Endothelial cell of umbilical vein (primary cell): ENCODE data around the gene THSD8. TPM values are rescaled to one million over a fixed set of nuclear protein-coding genes. Genes with fewer than 3 reads are reported as not detected.

ENCODE experiments used
- BruUV-seq: library from RNA; stranded (reverse); fragments of 400-500 nt; replicated peaks from 2 replicates; lab custom pipeline; 2021; lab: Mats Ljungman, UMichigan
- CTCF ChIA-PET: fragments of 300-600, 350-600 bp; sonication (Branson Sonifier 250); formaldehyde crosslinking; loops from one replicate; lab custom pipeline; 2021; ENCODE audit warnings: antibody characterized with exemption, inconsistent platforms; lab: Charles Lee
- POLR2A ChIA-PET: fragments of 300-600, 350-600 bp; sonication (Branson Sonifier 250); formaldehyde crosslinking; loops from one replicate; lab custom pipeline; 2021; ENCODE audit warnings: antibody characterized with exemption, inconsistent platforms; lab: Charles Lee
- DNase-seq: peaks from one replicate; pipeline ENCODE4 v3.0.0-alpha.2; 2011; ENCODE audit warnings: low read depth, low spot score
- FAIRE-seq: peaks from 2 replicates; lab custom pipeline; 2011; peaks lifted over from hg19 to GRCh38; lab: Jason Lieb, UNC
- H2AFZ ChIP-seq: 2 replicates; pipeline ENCODE4 v1.6.0; 2012; ENCODE audit warnings: low read depth, low read length, control low read depth, inconsistent platforms
- H3K27ac ChIP-seq: 2 replicates; pipeline ENCODE4 v1.5.1; 2011; ENCODE audit warnings: low read depth, mild to moderate bottlenecking, control low read depth, low read length, moderate library complexity; ENCODE audit not compliant: insufficient read depth
- H3K27me3 ChIP-seq, 2 experiments: 2 replicates each; pipeline versions ENCODE4 v1.6.0 to v1.6.1; 2011; ENCODE audit warnings: low read length in 2 of 2, mixed read lengths in 1 of 2; ENCODE audit not compliant: control insufficient read depth in 2 of 2, insufficient read depth in 2 of 2
- H3K36me3 ChIP-seq, 2 experiments: 2 replicates in 1 of 2; 3 replicates in 1 of 2; pipeline ENCODE4 v1.5.1; 2011; ENCODE audit warnings: low read length in 2 of 2, mild to moderate bottlenecking in 1 of 2, moderate library complexity in 1 of 2; ENCODE audit not compliant: control insufficient read depth in 2 of 2, insufficient read depth in 2 of 2; ENCODE audit errors: extremely low read depth in 1 of 2
- H3K4me1 ChIP-seq: 3 replicates; pipeline ENCODE4 v1.5.1; 2011; ENCODE audit warnings: mild to moderate bottlenecking, low read length; ENCODE audit not compliant: control insufficient read depth, insufficient read depth; ENCODE audit errors: extremely low read depth
- H3K4me2 ChIP-seq: 2 replicates; pipeline ENCODE4 v1.6.1; 2011; ENCODE audit warnings: low read length, control low read depth, mixed read lengths; ENCODE audit not compliant: insufficient read depth
- H3K4me3 ChIP-seq, 3 experiments: fragments of 200-600 bp in 1 of 3; sonication (generic), shearing (Covaris generic) in 1 of 3; replicated peaks in 1 of 3; 2 replicates each; pipeline ENCODE4 v1.5.1; 2011 to 2016; ENCODE audit warnings: control low read depth in 3 of 3, low read length in 3 of 3, mild to moderate bottlenecking in 2 of 3, inconsistent platforms in 1 of 3, low read depth in 1 of 3, moderate library complexity in 1 of 3; ENCODE audit not compliant: insufficient read depth in 1 of 3
- H3K79me2 ChIP-seq: 2 replicates; pipeline ENCODE4 v1.6.0; 2012; ENCODE audit warnings: low read length, inconsistent platforms; ENCODE audit not compliant: control insufficient read depth, insufficient read depth
- H3K9ac ChIP-seq: replicated peaks from 2 replicates; pipeline ENCODE3; 2011; ENCODE audit warnings: low read length, control low read depth; ENCODE audit not compliant: insufficient read depth; ENCODE audit errors: extremely low read depth
- H3K9me1 ChIP-seq: replicated peaks from 3 replicates; pipeline ENCODE4 v1.6.0; 2011; ENCODE audit warnings: mild to moderate bottlenecking, low read length; ENCODE audit not compliant: control insufficient read depth, insufficient read depth; ENCODE audit errors: extremely low read depth
- H3K9me3 ChIP-seq: replicated peaks from 2 replicates; pipeline ENCODE4 v1.5.1; 2012; ENCODE audit warnings: low read length, inconsistent platforms; ENCODE audit not compliant: control insufficient read depth, insufficient read depth
- H4K20me1 ChIP-seq: replicated peaks from 2 replicates; pipeline ENCODE3; 2011; ENCODE audit warnings: mild to moderate bottlenecking, low read length; ENCODE audit not compliant: control insufficient read depth, insufficient read depth; ENCODE audit errors: extremely low read depth
- EZH2 ChIP-seq: IDR thresholded peaks from 2 replicates; pipeline ENCODE4 v1.6.1; 2012; ENCODE audit warnings: borderline replicate concordance, low read depth, mild to moderate bottlenecking, moderate library complexity, low read length, inconsistent platforms; ENCODE audit not compliant: severe bottlenecking
- FOS ChIP-seq: IDR thresholded peaks from 2 replicates; pipeline ENCODE4 v1.6.1; 2011; ENCODE audit warnings: mild to moderate bottlenecking, low read length, moderate library complexity, borderline replicate concordance; ENCODE audit not compliant: insufficient read depth
- GATA2 ChIP-seq: IDR thresholded peaks from 2 replicates; pipeline ENCODE4 v1.7.0; 2011; ENCODE audit warnings: low read depth, mild to moderate bottlenecking, moderate library complexity, mixed read lengths, low read length; ENCODE audit not compliant: insufficient read length, insufficient read depth
- JUN ChIP-seq: IDR thresholded peaks from 2 replicates; pipeline ENCODE4 v1.6.1; 2011; ENCODE audit warnings: borderline replicate concordance, low read depth; ENCODE audit not compliant: insufficient read length, insufficient read depth
- MYC ChIP-seq: IDR thresholded peaks from one replicate; pipeline ENCODE4 v1.6.1; 2011; ENCODE audit warnings: mild to moderate bottlenecking, low read depth, low read length
- POLR2A ChIP-seq: IDR thresholded peaks from 2 replicates; pipeline ENCODE4 v1.6.1; 2012; ENCODE audit warnings: low read depth, mild to moderate bottlenecking, control low read depth, low read length
- POLR2AphosphoS5 ChIP-seq: IDR thresholded peaks from 2 replicates; pipeline ENCODE4 v1.6.1; 2012; ENCODE audit warnings: low read depth, mild to moderate bottlenecking, control low read depth, low read length, moderate library complexity; ENCODE audit not compliant: insufficient read depth
- dilution Hi-C: fragments of 300-500 bp; cut with MboI; formaldehyde crosslinking; loops from one replicate; pipeline ENCODE4 v1.15.0; 2019; ENCODE audit warnings: low sequenced_read_pairs; ENCODE audit not compliant: extremely low pct_ligation_motif_present
- intact Hi-C: fragments of 100-400 bp; cut with micrococcal nuclease; formaldehyde crosslinking; loops from one replicate; pipeline ENCODE4 v1.10.0; 2022
- polyA plus RNA-seq, 4 experiments: library from polyadenylated mRNA; depleted of rRNA in 3 of 4; stranded (reverse) in 3 of 4; unstranded in 1 of 4; fragments of >200 nt; gene quantifications; 2 replicates each; pipeline versions ENCODE4 v1.2.1 to v1.2.3, GENCODE V29; 2011 to 2012; ENCODE audit warnings: missing spikeins in 1 of 4
- total RNA-seq: library from RNA; stranded (reverse); gene quantifications from 2 replicates; pipeline ENCODE4 v1.2.3, GENCODE V29; 2021
- TF ChIP-seq, protein P1 (sequence below): IDR thresholded peaks from 2 replicates; pipeline ENCODE4 v1.6.1; 2011; ENCODE audit not compliant: insufficient read depth, insufficient read length
- TF ChIP-seq, protein P2 (sequence below), 2 donors: IDR thresholded peaks; 1 replicate in 1 of 2; 2 replicates in 1 of 2; pipeline ENCODE4 v1.5.1; 2011; ENCODE audit warnings: low read length in 2 of 2, mild to moderate bottlenecking in 2 of 2, moderate library complexity in 2 of 2, control low read depth in 1 of 2, inconsistent platforms in 1 of 2, low read depth in 1 of 2; ENCODE audit not compliant: insufficient read depth in 1 of 2; ENCODE audit errors: extremely low read depth in 1 of 2

THSD8 gene
- total and polyA plus RNA-seq, 2 donors (not counting 3 experiments of a cell fraction or from before 2014, with no cell fraction given) = 15.9 TPM; not detected in 1

DNA sequence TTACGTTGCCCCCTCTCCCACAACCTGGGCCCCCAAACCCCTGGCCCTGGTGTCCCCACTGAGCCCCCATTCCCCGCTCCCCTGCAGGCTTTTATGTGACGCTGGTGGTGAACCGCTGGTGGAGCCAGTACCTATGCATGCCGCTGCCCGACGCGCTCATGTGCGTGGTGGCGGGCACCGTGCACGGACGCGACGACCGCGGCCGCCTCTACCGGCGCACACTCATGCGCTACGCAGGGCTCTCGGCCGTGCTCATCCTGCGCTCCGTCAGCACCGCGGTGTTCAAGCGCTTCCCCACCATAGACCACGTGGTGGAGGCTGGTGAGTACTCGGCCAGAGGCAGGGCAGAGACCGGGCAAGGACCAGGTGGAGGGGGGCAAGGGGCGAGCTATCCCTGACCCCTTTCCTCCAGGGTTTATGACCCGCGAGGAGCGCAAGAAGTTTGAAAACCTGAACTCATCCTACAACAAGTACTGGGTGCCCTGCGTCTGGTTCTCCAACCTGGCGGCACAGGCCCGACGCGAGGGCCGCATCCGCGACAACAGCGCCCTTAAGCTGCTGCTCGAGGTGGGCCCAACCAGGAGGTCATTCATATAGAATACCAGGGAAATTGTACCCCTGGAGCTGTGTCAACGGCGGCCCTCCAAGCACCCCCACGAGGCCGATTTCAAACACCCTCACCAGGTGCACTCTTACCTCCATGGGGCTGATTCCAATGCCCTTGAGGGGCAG, 47.2 kb upstream of the THSD8 start:
- no peak overlapping the region for H3K4me2 ChIP-seq
- POLR2A ChIA-PET = no interaction called here
- no peaks in the 10 kb centered on the region for H3K79me2 ChIP-seq
- FAIRE-seq (no peak), DNase-seq (no peak)
- H4K20me1 ChIP-seq = no peaks in the 10 kb centered on the region
- no peak for TF ChIP-seq MYC
- TF ChIP-seq, protein P1, sequence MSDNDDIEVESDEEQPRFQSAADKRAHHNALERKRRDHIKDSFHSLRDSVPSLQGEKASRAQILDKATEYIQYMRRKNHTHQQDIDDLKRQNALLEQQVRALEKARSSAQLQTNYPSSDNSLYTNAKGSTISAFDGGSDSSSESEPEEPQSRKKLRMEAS = no peak
- no peak for TF ChIP-seq EZH2
- no peak for TF ChIP-seq POLR2A
- TF ChIP-seq, protein P2, sequence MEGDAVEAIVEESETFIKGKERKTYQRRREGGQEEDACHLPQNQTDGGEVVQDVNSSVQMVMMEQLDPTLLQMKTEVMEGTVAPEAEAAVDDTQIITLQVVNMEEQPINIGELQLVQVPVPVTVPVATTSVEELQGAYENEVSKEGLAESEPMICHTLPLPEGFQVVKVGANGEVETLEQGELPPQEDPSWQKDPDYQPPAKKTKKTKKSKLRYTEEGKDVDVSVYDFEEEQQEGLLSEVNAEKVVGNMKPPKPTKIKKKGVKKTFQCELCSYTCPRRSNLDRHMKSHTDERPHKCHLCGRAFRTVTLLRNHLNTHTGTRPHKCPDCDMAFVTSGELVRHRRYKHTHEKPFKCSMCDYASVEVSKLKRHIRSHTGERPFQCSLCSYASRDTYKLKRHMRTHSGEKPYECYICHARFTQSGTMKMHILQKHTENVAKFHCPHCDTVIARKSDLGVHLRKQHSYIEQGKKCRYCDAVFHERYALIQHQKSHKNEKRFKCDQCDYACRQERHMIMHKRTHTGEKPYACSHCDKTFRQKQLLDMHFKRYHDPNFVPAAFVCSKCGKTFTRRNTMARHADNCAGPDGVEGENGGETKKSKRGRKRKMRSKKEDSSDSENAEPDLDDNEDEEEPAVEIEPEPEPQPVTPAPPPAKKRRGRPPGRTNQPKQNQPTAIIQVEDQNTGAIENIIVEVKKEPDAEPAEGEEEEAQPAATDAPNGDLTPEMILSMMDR (IDR thresholded peaks at IDR 0.05; ENCODE audit: extremely low read depth in 1 of 2, insufficient read depth in 1 of 2, low read depth in 1 of 2, low read length in 2 of 2) = no peak
- TF ChIP-seq POLR2AphosphoS5 = no peak
- TF ChIP-seq FOS = no peak
- TF ChIP-seq JUN = no peak
- TF ChIP-seq GATA2 = no peak
- no peaks in the 10 kb centered on the region for H3K9me3 ChIP-seq
- no peak overlapping the region for H2AFZ ChIP-seq
- H3K9me1 ChIP-seq = no peaks in the 10 kb centered on the region
- intact Hi-C loops = no loop called here
- dilution Hi-C loops = no loop called here
- H3K27ac ChIP-seq = no peak overlapping the region
- H3K27me3 ChIP-seq = peaks cover 0 to 7% of the 10 kb centered on the region in 2 experiments
- no peak overlapping the region for H3K9ac ChIP-seq
- peaks cover 2% of the 10 kb centered on the region for H3K4me1 ChIP-seq
- H3K4me3 ChIP-seq = no peak overlapping the region
- BruUV-seq = no TSS peak
- CTCF ChIA-PET = interaction anchor here (1.1 to 2.0 kb wide), 2 partner anchors 11 to 93 kb away, joined by 6 to 10 read pairs; no protein-coding TSS in a partner anchor
- no peaks in the 10 kb centered on the region for H3K36me3 ChIP-seq
